Measurements from ENCODE around the gene PLA2G2A. TPM values are rescaled to one million over a fixed set of nuclear protein-coding genes. Genes with fewer than 3 reads are reported as not detected.

The PLA2G2A gene
- total RNA-seq, 1 experiment from 2014 or later, result 7.1 TPM

DNA sequence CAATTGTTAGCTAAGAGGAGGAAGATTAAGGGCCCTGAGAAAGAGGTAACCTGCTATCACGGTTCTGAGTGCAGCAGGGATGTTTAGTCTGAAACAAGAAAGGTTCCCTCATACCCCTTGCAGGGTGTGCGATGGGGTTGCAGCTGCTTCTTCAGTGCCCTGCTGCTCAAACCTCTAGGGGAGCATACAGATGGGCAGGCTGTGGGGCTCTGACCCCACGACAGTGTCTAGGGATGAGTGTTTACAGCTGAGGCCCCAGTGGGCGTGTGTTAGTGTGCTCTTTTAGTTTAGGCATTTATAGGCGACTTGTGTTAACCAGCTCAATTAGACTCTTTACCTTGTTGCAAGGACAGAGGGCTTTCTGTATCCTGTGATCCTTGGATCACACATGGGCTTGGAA, 49.3 kb upstream of the PLA2G2A start:
- no peak overlapping the region for H2BK15ac ChIP-seq (ENCODE audit: low read depth, low read length)
- no peak overlapping the region for H3K9ac ChIP-seq (ENCODE audit: extremely low read depth, insufficient read length, low read length)
- no CpG with 5 or more reads among the region's 5 CpGs for WGBS (ENCODE audit: extremely low coverage, insufficient read length, low lambda C conversion rate)
- H3K4me3 Mint-ChIP-seq, result no peak overlapping the region
- no peaks in the 10 kb centered on the region for H3K79me2 ChIP-seq (ENCODE audit: insufficient read depth, low read length)
- no peak for DNase-seq
- no peak overlapping the region for H4K91ac ChIP-seq (ENCODE audit: insufficient read length, low read depth, low read length)
- H3K9me3 ChIP-seq (ENCODE audit: control insufficient read depth, low read depth, low read length), result no peaks in the 10 kb centered on the region
- no peak overlapping the region for H4K8ac ChIP-seq (replicated peaks; ENCODE audit: insufficient read length, low read depth, low read length)
- no peak overlapping the region for H3K14ac ChIP-seq (ENCODE audit: insufficient read depth, low read length)
- H3K56ac ChIP-seq (ENCODE audit: insufficient read length, low read depth, low read length), result no peak overlapping the region
- no peak overlapping the region for H2BK12ac ChIP-seq (ENCODE audit: insufficient read length, low read depth, low read length)
- H3K23ac ChIP-seq (ENCODE audit: insufficient read length, low read depth, low read length), result no peak overlapping the region
- H3K9me3 Mint-ChIP-seq, result peaks cover 6 to 18% of the 10 kb centered on the region in 2 experiments; a peak in 4 of 5 replicates
- H2BK120ac ChIP-seq (ENCODE audit: low read depth, low read length, poor library complexity, severe bottlenecking), result no peak overlapping the region
- peaks cover 0 to 11% (median 0%) of the 10 kb centered on the region in 3 experiments; a peak in 1 of 7 replicates for H3K36me3 Mint-ChIP-seq (ENCODE audit: insufficient read depth in 1 of 3, low read depth in 3 of 3)
- H3K23me2 ChIP-seq (ENCODE audit: insufficient read length, low read depth, low read length, poor library complexity, severe bottlenecking), result no peaks in the 10 kb centered on the region
- H3K4me2 ChIP-seq (ENCODE audit: insufficient read depth, insufficient read length, low read length), result no peak overlapping the region
- no peak overlapping the region for H3K18ac ChIP-seq (ENCODE audit: insufficient read length, low read depth, low read length)
- no peak overlapping the region for H3K27ac Mint-ChIP-seq
- H3K4me1 Mint-ChIP-seq, result peaks cover 0 to 7% of the 10 kb centered on the region in 2 experiments; a peak in 3 of 4 replicates
- H3K79me1 ChIP-seq (ENCODE audit: insufficient read depth, low read depth, low read length, poor library complexity, severe bottlenecking), result no peaks in the 10 kb centered on the region
- TF ChIP-seq CTCF (conservative IDR thresholded peaks at IDR 0.05), result no peak
- H2AK5ac ChIP-seq (ENCODE audit: insufficient read length, low read length), result no peak overlapping the region
- H3T11ph ChIP-seq (ENCODE audit: low read length), result no peak overlapping the region
- H4K20me1 ChIP-seq (ENCODE audit: control insufficient read depth, insufficient read depth, insufficient read length), result no peaks in the 10 kb centered on the region
- no peaks in the 10 kb centered on the region; the same call in 1 of the 2 replicates for H3K4me1 ChIP-seq (ENCODE audit: insufficient read depth, low read length)
- H2BK20ac ChIP-seq (ENCODE audit: low read depth, low read length, poor library complexity, severe bottlenecking), result no peak overlapping the region
- H3K27me3 ChIP-seq (ENCODE audit: insufficient read depth, low read length), result no peaks in the 10 kb centered on the region
- H4K5ac ChIP-seq (ENCODE audit: insufficient read length, low read depth, low read length), result no peak overlapping the region
- H3K4ac ChIP-seq (ENCODE audit: low read depth, low read length), result no peak overlapping the region
- no peak overlapping the region for H2AFZ ChIP-seq (ENCODE audit: low read length)
- no peak overlapping the region for H3K27ac ChIP-seq (ENCODE audit: insufficient read length, low read depth, low read length)
- peaks cover 7% of the 10 kb centered on the region; the same call in 1 of the 2 replicates for H3K27me3 Mint-ChIP-seq (ENCODE audit: low read depth)
- no peak overlapping the region for H2BK5ac ChIP-seq (ENCODE audit: insufficient read length, low read length)

Measured in H9 (cell line).